ENCODE data around the gene MYO3B.
"Not testable (repeated sequence)": the region's sequence is repeated elsewhere in the genome, so short reads cannot be mapped to it uniquely, and the experiment has no call there.

The MYO3B gene

GRCh38 chr2:170386554-170386953 is 208.6 kb downstream of the MYO3B start:
- no peak for DNase-seq

GRCh38 chr2:170391018-170391417 is 213.1 kb downstream of the MYO3B start:
- no peak for DNase-seq

- DNase-seq: no peak
Measured at GRCh38 chr2:170391697-170392096, 213.8 kb downstream of the MYO3B start.

- no peak for DNase-seq
Measured at GRCh38 chr2:170393861-170394498, 216.0 kb downstream of the MYO3B start.

GRCh38 chr2:170394641-170395387 is 216.9 kb downstream of the MYO3B start:
- DNase-seq: no peak

GRCh38 chr2:170396799-170397459 is 219.0 kb downstream of the MYO3B start:
- no peak for DNase-seq

GRCh38 chr2:170401187-170401586 is 223.2 kb downstream of the MYO3B start:
- DNase-seq: no peak

- no peak for DNase-seq
Measured at GRCh38 chr2:170404846-170405245, 226.9 kb downstream of the MYO3B start.

- DNase-seq: no peak
Measured at GRCh38 chr2:170405326-170405725, 227.4 kb downstream of the MYO3B start.

- no peak for DNase-seq
Measured at GRCh38 chr2:170408461-170409163, 230.7 kb downstream of the MYO3B start.

GRCh38 chr2:170409164-170409535 is 231.2 kb downstream of the MYO3B start:
- peak; percentile 74 for DNase-seq

GRCh38 chr2:170411660-170412059 is 233.7 kb downstream of the MYO3B start:
- no peak for DNase-seq

- no peak for DNase-seq
Measured at GRCh38 chr2:170420961-170421687, 243.2 kb downstream of the MYO3B start.

GRCh38 chr2:170423919-170424318 is 246.0 kb downstream of the MYO3B start:
- no peak for DNase-seq

GRCh38 chr2:170425281-170425751 is 247.4 kb downstream of the MYO3B start:
- DNase-seq: no peak

GRCh38 chr2:170428868-170429267 is 250.9 kb downstream of the MYO3B start:
- DNase-seq: no peak

- DNase-seq: no peak
Measured at GRCh38 chr2:170432823-170433222, 254.9 kb downstream of the MYO3B start.

GRCh38 chr2:170433448-170433847 is 255.5 kb downstream of the MYO3B start:
- no peak for DNase-seq

GRCh38 chr2:170434396-170434795 is 256.4 kb downstream of the MYO3B start:
- DNase-seq: not testable (repeated sequence)

GRCh38 chr2:170434900-170435621 is 257.1 kb downstream of the MYO3B start:
- no peak for DNase-seq

GRCh38 chr2:170436077-170436943 is 258.4 kb downstream of the MYO3B start:
- DNase-seq: no peak

Measured in NCI-H510A (cell line).